Thyroid gland (tissue), 4 donors: ENCODE data around the gene EIF1. TPM values are rescaled to one million over a fixed set of nuclear protein-coding genes. Genes with fewer than 3 reads are reported as not detected.
"Not testable (repeated sequence)": the region's sequence is repeated elsewhere in the genome, so short reads cannot be mapped to it uniquely, and the experiment has no call there.

Source experiments
- DNase-seq, 2 donors: peaks; one replicate each; pipeline ENCODE4 v3.0.0-alpha.2; 2019
- H3K27ac ChIP-seq, 3 donors: fragments of 200-600 bp; sonication (generic); 1 replicate in 2 of 3; 2 replicates in 1 of 3; pipeline ENCODE4 v1.5.1; 2016 to 2019; ENCODE audit warnings: mild to moderate bottlenecking in 1 of 3, moderate library complexity in 1 of 3
- H3K27me3 ChIP-seq: fragments of 200-600 bp; sonication (generic); one replicate; pipeline ENCODE4 v1.5.1; 2019
- H3K36me3 ChIP-seq, 2 donors: fragments of 200-600 bp; sonication (generic); one replicate each; pipeline ENCODE4 v1.5.1; 2016 to 2019
- H3K4me1 ChIP-seq, 2 donors: fragments of 200-600 bp; sonication (generic); one replicate each; pipeline ENCODE4 v1.5.1; 2017 to 2019
- H3K4me3 ChIP-seq, 3 donors: fragments of 200-600 bp; sonication (generic); replicated peaks in 1 of 3; 1 replicate in 2 of 3; 2 replicates in 1 of 3; pipeline ENCODE4 v1.5.1; 2016; ENCODE audit warnings: mild to moderate bottlenecking in 1 of 3
- H3K9me3 ChIP-seq: fragments of 200-600 bp; sonication (generic); one replicate; pipeline ENCODE4 v1.5.1; 2017
- CTCF ChIP-seq, 6 experiments: fragments of 200-600 bp in 3 of 6; fragments of 450-650 bp in 3 of 6; sonication (generic) in 3 of 6; IDR thresholded peaks; one replicate each; pipeline ENCODE4 v1.5.1; 2016 to 2019; ENCODE audit warnings: antibody characterized with exemption in 6 of 6, mild to moderate bottlenecking in 2 of 6, inconsistent platforms in 1 of 6, moderate library complexity in 1 of 6
- POLR2A ChIP-seq, 2 donors: fragments of 450-650 bp; IDR thresholded peaks; one replicate each; pipeline ENCODE4 v1.6.1; 2017; ENCODE audit warnings: antibody characterized with exemption in 2 of 2, mild to moderate bottlenecking in 2 of 2, moderate library complexity in 1 of 2
- WGBS, 2 donors: methylation state at CpG; one replicate each; pipeline ENCODE4 v1.1.5; 2017; 5-methylcytosine and 5-hydroxymethylcytosine counted together
- intact Hi-C: fragments of 100-400 bp; cut with DNase I; formaldehyde crosslinking; loops from one replicate; pipeline ENCODE4 v1.15.1; 2023
- total RNA-seq, 4 donors: library from RNA; depleted of rRNA; stranded (reverse); fragments of >200 nt; gene quantifications; one replicate each; pipeline ENCODE4 v1.2.3, GENCODE V29; 2016

The EIF1 gene
- total RNA-seq, result 100 to 1,000 TPM; 119 to 171 (median 145) TPM

GRCh38 chr17:41688641-41689496 lies at the start of gene EIF1:
Gene EIF1, plus strand, starts transcription at chr17:41688885. Its CDS starts 154 bp downstream, at chr17:41689039.
- H3K9me3 ChIP-seq, result no peaks in the 10 kb centered on the region
- intact Hi-C loops, result no loop called here
- no peaks in the 10 kb centered on the region for H3K27me3 ChIP-seq
- H3K4me1 ChIP-seq, result peaks cover 22 to 29% of the 10 kb centered on the region in 2 donors
- peak within 1 kb of the TSS; percentile 68 to 100 (median 99) for H3K4me3 ChIP-seq
- 0 to 1% methylated on average over 23 to 64 of the region's 81 CpGs for WGBS, 2 donors
- TF ChIP-seq CTCF (IDR thresholded peaks at IDR 0.05), result no peak
- TF ChIP-seq POLR2A (IDR thresholded peaks at IDR 0.05), result peak; percentile 99
- H3K27ac ChIP-seq, result peak within 1 kb of the TSS; percentile 100
- H3K36me3 ChIP-seq, result peaks cover 45% of the 10 kb centered on the region in 2 donors
- DNase-seq, result peak; percentile 99 to 100

- no peaks in the 10 kb centered on the region for H3K9me3 ChIP-seq
- no peak overlapping the region for H3K27ac ChIP-seq
- peaks cover 0 to 3% of the 10 kb centered on the region in 2 donors for H3K4me1 ChIP-seq
- 75 to 80% methylated on average over 4 to 6 of the region's 6 CpGs for WGBS, 2 donors
- H3K36me3 ChIP-seq, result no peaks in the 10 kb centered on the region
- TF ChIP-seq CTCF (IDR thresholded peaks at IDR 0.05) (no peak), POLR2A (IDR thresholded peaks at IDR 0.05) (no peak)
- H3K27me3 ChIP-seq, result no peaks in the 10 kb centered on the region
- H3K4me3 ChIP-seq, result no peak overlapping the region
- intact Hi-C loops, result no loop called here
- no peak for DNase-seq
Measured at GRCh38 chr17:41638941-41639340, 49.7 kb upstream of the EIF1 start.

DNA sequence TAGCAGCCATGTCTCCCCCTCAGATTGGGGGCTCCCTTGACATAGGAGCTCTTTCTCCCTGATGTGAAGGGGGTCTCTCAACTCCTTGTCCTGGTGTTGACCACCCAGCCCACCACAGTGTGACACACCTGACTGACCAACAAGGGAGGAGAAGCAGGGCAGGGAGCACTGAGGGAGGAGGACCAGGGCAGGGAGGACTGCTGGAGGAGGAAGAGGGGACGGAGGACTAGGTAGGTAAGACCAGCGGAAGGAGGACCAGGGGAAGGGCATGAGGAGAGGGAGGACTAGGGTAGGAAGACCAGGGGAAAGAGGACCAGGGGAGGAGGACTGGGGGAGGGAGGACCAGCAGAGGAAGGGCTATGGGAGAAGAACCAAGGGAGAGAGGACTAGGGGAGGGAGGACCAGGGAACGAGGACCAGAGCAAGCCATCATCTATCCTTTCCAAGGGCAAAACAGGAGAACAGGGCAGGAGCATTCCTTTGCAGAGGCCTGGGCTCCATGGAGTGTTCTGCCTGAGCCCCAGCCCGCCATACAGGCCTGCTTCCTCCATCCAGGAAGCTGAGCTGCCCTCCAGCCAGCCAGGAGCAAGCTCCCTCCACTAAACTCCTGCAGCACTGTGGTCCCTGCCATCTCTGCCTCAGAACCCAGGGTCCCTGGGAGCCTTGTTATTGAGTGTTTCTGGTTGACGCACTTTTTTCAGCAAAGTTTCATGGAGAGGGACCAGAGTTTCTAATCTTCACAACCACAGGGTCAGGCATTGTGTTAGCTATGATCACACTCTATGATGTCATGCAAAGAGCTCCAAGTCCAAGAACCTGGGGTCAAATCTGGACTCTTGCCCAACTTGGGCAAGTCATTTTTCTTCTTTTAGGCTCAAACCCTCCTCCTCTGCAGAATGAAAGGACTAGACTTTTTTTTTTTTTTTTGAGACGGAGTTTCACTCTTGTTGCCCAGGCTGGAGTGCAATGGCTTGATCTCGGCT lies 48.9 kb upstream of the EIF1 start:
- Histone ChIP-seq H3K36me3 (no peaks in the 10 kb centered on the region), H3K9me3 (no peaks in the 10 kb centered on the region), H3K4me1 (peaks cover 0 to 3% of the 10 kb centered on the region in 2 donors), H3K4me3 (no peak overlapping the region), H3K27ac (no peak overlapping the region), H3K27me3 (no peaks in the 10 kb centered on the region)
- intact Hi-C loops, result no loop called here
- 89 to 95% methylated on average over 7 of the region's 7 CpGs for WGBS, 2 donors
- DNase-seq, result no peak
- no peak for TF ChIP-seq POLR2A (IDR thresholded peaks at IDR 0.05)
- TF ChIP-seq CTCF (IDR thresholded peaks at IDR 0.05), result no peak

- H3K9me3 ChIP-seq, H3K4me3 ChIP-seq, DNase-seq, H3K27ac ChIP-seq, H3K36me3 ChIP-seq, intact Hi-C loops, H3K27me3 ChIP-seq, H3K4me1 ChIP-seq: not testable (repeated sequence)
- 95 to 96% methylated on average over 4 to 5 of the region's 5 CpGs for WGBS, 2 donors
Measured at GRCh38 chr17:41640596-41640995, 48.1 kb upstream of the EIF1 start.

GRCh38 chr17:41642252-41643156 lies 46.2 kb upstream of the EIF1 start:
- Histone ChIP-seq H3K27ac (no peak overlapping the region), H3K9me3 (no peaks in the 10 kb centered on the region), H3K27me3 (no peaks in the 10 kb centered on the region), H3K4me3 (no peak overlapping the region), H3K36me3 (no peaks in the 10 kb centered on the region), H3K4me1 (no peaks in the 10 kb centered on the region)
- no peak for DNase-seq
- no peak for TF ChIP-seq CTCF (IDR thresholded peaks at IDR 0.05)
- no peak for TF ChIP-seq POLR2A (IDR thresholded peaks at IDR 0.05)
- intact Hi-C loops, result no loop called here
- 86% methylated on average over 12 to 13 of the region's 13 CpGs for WGBS, 2 donors
